ENCODE results near the gene C15orf40.

C15orf40 gene

DNA sequence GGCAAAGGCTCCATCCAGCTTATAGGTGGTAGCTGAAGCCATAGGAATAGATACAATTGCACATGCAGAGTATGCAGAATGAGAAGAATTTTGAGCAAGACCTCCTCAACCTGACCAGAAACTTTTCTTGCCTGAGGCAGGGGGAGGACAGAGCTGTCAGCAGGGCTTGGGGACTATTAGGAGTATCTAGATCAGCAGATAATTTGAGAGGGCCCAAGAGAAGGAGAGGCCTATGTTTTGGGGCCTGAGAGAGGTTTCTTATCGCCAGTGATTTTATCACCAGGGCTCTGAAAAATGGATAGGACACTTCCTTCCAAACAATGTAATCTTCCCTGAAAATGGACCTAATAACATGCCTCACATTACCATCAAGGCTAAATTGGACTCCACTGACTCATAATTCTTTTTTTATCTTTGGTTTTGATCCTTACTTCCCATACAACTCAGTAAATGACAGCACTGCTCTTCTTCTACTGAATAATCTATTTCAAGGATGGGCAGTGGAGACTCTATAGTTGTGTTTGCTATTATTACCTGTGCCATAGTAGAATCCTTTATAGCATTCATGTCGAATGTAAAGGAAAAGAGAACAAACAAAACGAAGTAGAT lies 41.3 kb downstream of the C15orf40 start:
- Histone ChIP-seq H3K4me2 (no peak overlapping the region), H3K27me3 (ENCODE audit: insufficient read depth, low read depth) (no peaks in the 10 kb centered on the region), H3K4me1 (ENCODE audit: low read depth, poor library complexity, severe bottlenecking) (peaks cover 50% of the 10 kb centered on the region), H2AFZ (ENCODE audit: low read depth) (no peak overlapping the region), H4K20me1 (ENCODE audit: insufficient read depth) (no peaks in the 10 kb centered on the region), H3K9ac (no peak overlapping the region), H3K79me2 (ENCODE audit: insufficient read depth, low read depth) (no peaks in the 10 kb centered on the region), H3K36me3 (ENCODE audit: insufficient read depth) (no peaks in the 10 kb centered on the region), H3K27ac (no peak overlapping the region), H3K4me3 (IDR thresholded peaks at IDR 0.05; ENCODE audit: insufficient read depth, low read depth, low read length) (no peak overlapping the region)
- TF ChIP-seq, protein P1, sequence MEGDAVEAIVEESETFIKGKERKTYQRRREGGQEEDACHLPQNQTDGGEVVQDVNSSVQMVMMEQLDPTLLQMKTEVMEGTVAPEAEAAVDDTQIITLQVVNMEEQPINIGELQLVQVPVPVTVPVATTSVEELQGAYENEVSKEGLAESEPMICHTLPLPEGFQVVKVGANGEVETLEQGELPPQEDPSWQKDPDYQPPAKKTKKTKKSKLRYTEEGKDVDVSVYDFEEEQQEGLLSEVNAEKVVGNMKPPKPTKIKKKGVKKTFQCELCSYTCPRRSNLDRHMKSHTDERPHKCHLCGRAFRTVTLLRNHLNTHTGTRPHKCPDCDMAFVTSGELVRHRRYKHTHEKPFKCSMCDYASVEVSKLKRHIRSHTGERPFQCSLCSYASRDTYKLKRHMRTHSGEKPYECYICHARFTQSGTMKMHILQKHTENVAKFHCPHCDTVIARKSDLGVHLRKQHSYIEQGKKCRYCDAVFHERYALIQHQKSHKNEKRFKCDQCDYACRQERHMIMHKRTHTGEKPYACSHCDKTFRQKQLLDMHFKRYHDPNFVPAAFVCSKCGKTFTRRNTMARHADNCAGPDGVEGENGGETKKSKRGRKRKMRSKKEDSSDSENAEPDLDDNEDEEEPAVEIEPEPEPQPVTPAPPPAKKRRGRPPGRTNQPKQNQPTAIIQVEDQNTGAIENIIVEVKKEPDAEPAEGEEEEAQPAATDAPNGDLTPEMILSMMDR (conservative IDR thresholded peaks at IDR 0.05; ENCODE audit: low read depth, low read length) = no peak

DNA sequence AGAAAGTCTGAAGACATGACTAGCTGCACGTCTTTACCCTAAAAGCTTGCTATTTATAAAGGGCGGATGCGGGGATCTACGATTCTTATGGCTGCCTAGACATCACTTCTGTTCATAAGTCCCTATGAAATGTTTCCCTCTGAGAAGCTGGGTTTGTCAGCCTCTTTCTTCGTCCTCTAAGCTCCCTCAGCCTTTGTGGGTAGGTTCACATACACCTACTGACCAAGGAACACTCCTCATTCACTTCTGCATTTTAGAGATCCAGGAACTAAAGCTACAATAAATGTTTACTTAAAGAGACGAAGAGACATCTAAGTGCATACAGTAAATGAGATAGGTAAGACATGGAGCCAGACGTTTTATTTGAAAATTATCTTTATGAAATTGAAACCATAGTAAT lies 42.1 kb downstream of the C15orf40 start:
- Histone ChIP-seq H3K4me3 (IDR thresholded peaks at IDR 0.05; ENCODE audit: insufficient read depth, low read depth, low read length) (no peak overlapping the region), H3K36me3 (ENCODE audit: insufficient read depth) (no peaks in the 10 kb centered on the region), H3K4me1 (ENCODE audit: low read depth, poor library complexity, severe bottlenecking) (peaks cover 50% of the 10 kb centered on the region), H3K79me2 (ENCODE audit: insufficient read depth, low read depth) (no peaks in the 10 kb centered on the region), H3K27ac (no peak overlapping the region), H3K9ac (no peak overlapping the region), H3K4me2 (no peak overlapping the region), H3K27me3 (ENCODE audit: insufficient read depth, low read depth) (no peaks in the 10 kb centered on the region), H4K20me1 (ENCODE audit: insufficient read depth) (no peaks in the 10 kb centered on the region), H2AFZ (ENCODE audit: low read depth) (no peak overlapping the region)
- TF ChIP-seq, protein P1 (conservative IDR thresholded peaks at IDR 0.05; ENCODE audit: low read depth, low read length) = no peak

DNA sequence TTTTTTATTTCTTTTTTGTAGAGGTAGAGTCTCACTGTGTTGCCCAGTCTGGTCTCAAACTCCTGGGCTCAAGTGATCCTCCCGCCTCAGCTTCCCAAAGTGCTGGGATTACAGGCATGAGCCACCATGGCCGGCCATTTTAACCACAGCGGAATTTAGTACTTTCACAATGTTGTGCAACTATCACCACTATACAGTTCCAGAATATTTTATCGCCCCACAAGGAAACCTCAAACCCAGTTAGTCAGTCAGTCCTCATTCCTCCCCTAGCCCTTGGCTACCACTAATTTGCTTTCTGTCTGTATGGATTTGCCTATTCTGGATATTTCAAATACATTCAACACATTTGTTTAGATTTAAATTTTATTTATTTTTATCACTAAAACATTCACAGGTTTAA lies 43.4 kb downstream of the C15orf40 start:
- TF ChIP-seq, protein P1 (conservative IDR thresholded peaks at IDR 0.05; ENCODE audit: low read depth, low read length) = no peak
- H3K36me3 ChIP-seq (ENCODE audit: insufficient read depth) = no peaks in the 10 kb centered on the region
- no peak overlapping the region for H2AFZ ChIP-seq (ENCODE audit: low read depth)
- H3K27ac ChIP-seq = no peak overlapping the region
- no peak overlapping the region for H3K9ac ChIP-seq
- H3K4me3 ChIP-seq (IDR thresholded peaks at IDR 0.05; ENCODE audit: insufficient read depth, low read depth, low read length) = no peak overlapping the region
- no peak overlapping the region for H3K4me2 ChIP-seq
- peaks cover 42% of the 10 kb centered on the region for H3K4me1 ChIP-seq (ENCODE audit: low read depth, poor library complexity, severe bottlenecking)
- H4K20me1 ChIP-seq (ENCODE audit: insufficient read depth) = no peaks in the 10 kb centered on the region
- H3K79me2 ChIP-seq (ENCODE audit: insufficient read depth, low read depth) = no peaks in the 10 kb centered on the region
- H3K27me3 ChIP-seq (ENCODE audit: insufficient read depth, low read depth) = no peaks in the 10 kb centered on the region

DNA sequence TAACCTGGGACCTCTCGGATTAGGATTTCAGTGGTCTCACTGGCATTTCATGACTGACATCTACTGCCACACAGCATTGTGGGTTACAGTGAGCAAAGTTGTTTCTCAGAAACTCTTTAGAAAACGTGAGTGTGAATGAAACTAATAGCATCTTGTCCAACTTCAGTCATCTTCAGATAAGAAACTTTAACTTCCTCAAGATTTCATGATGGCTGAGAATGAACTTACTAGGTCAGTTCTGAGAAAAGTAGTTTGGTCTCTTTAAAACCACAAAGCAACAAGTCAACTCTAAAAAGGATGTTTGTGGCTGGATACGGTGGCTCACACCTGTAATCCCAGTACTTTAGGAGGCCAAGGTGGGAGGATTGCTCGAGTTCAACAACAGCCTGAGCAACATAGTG lies 44.8 kb downstream of the C15orf40 start:
- no peaks in the 10 kb centered on the region for H4K20me1 ChIP-seq (ENCODE audit: insufficient read depth)
- H3K36me3 ChIP-seq (ENCODE audit: insufficient read depth) = no peaks in the 10 kb centered on the region
- H3K79me2 ChIP-seq (ENCODE audit: insufficient read depth, low read depth) = no peaks in the 10 kb centered on the region
- TF ChIP-seq, protein P1 (conservative IDR thresholded peaks at IDR 0.05; ENCODE audit: low read depth, low read length) = no peak
- H2AFZ ChIP-seq (ENCODE audit: low read depth) = no peak overlapping the region
- H3K4me1 ChIP-seq (ENCODE audit: low read depth, poor library complexity, severe bottlenecking) = peaks cover 28% of the 10 kb centered on the region
- peak overlapping the region; percentile 25; the same call in 1 of the 2 replicates for H3K4me2 ChIP-seq
- no peak overlapping the region for H3K9ac ChIP-seq
- H3K4me3 ChIP-seq (IDR thresholded peaks at IDR 0.05; ENCODE audit: insufficient read depth, low read depth, low read length) = no peak overlapping the region
- H3K27me3 ChIP-seq (ENCODE audit: insufficient read depth, low read depth) = no peaks in the 10 kb centered on the region
- no peak overlapping the region; the same call in 1 of the 2 replicates for H3K27ac ChIP-seq
